BE2C (cell line): ENCODE results near the gene HRC.
"Not testable (repeated sequence)": the region's sequence is repeated elsewhere in the genome, so short reads cannot be mapped to it uniquely, and the experiment has no call there.

ENCODE experiments used
- DNase-seq: peaks from one replicate; pipeline ENCODE4 v3.0.0-alpha.2; 2020
- H3K27me3 ChIP-seq: fragments of 250-450 bp; sonication (Bioruptor Pico); 2 replicates; pipeline ENCODE4 v1.5.1; 2020; ENCODE audit warnings: mild to moderate bottlenecking
- H3K36me3 ChIP-seq: fragments of 250-450 bp; sonication (Bioruptor Pico); 2 replicates; pipeline ENCODE4 v1.5.1; 2020; ENCODE audit warnings: mild to moderate bottlenecking
- H3K4me1 ChIP-seq: fragments of 250-450 bp; sonication (Bioruptor Pico); 2 replicates; pipeline ENCODE4 v1.5.1; 2020
- H3K4me3 ChIP-seq: 2 replicates; pipeline ENCODE4 v1.5.1; 2011; ENCODE audit warnings: low read depth, low read length
- H3K9me3 ChIP-seq: fragments of 250-450 bp; sonication (Bioruptor Pico); 2 replicates; pipeline ENCODE4 v1.5.1; 2020
- CTCF ChIP-seq: IDR thresholded peaks from 2 replicates; pipeline ENCODE4 v1.5.1; 2012; ENCODE audit warnings: mild to moderate bottlenecking, low read depth, low read length

HRC gene

GRCh38 chr19:49149652-49150105 lies 5.5 kb downstream of the HRC start:
- no peaks in the 10 kb centered on the region for H3K27me3 ChIP-seq
- no peaks in the 10 kb centered on the region for H3K36me3 ChIP-seq
- TF ChIP-seq CTCF, result no peak
- peak; percentile 85 for DNase-seq
- no peaks in the 10 kb centered on the region for H3K9me3 ChIP-seq
- peaks cover 9% of the 10 kb centered on the region for H3K4me1 ChIP-seq
- peak overlapping the region; percentile 89 for H3K4me3 ChIP-seq

- TF ChIP-seq CTCF, result no peak
- Histone ChIP-seq H3K4me3 (peak overlapping the region; percentile 89), H3K27me3 (no peaks in the 10 kb centered on the region), H3K36me3 (no peaks in the 10 kb centered on the region; the same call in 1 of the 2 replicates), H3K4me1 (peaks cover 9% of the 10 kb centered on the region), H3K9me3 (no peaks in the 10 kb centered on the region)
- peak; percentile 100 for DNase-seq
These were observed 6.2 kb downstream of the HRC start for GRCh38 chr19:49148784-49149651.

GRCh38 chr19:49148044-49148682 lies 7.0 kb downstream of the HRC start:
- H3K27me3 ChIP-seq, result no peaks in the 10 kb centered on the region
- no peak overlapping the region; the same call in 1 of the 2 replicates for H3K4me3 ChIP-seq
- peaks cover 9% of the 10 kb centered on the region for H3K4me1 ChIP-seq
- H3K9me3 ChIP-seq, result no peaks in the 10 kb centered on the region
- no peak for TF ChIP-seq CTCF
- H3K36me3 ChIP-seq, result no peaks in the 10 kb centered on the region; the same call in 1 of the 2 replicates
- DNase-seq, result no peak

GRCh38 chr19:49146408-49146770 lies 8.8 kb downstream of the HRC start:
- H3K27me3 ChIP-seq, H3K36me3 ChIP-seq, H3K9me3 ChIP-seq, DNase-seq, H3K4me1 ChIP-seq: not testable (repeated sequence)
- H3K4me3 ChIP-seq, result peak overlapping the region; percentile 47

- Histone ChIP-seq H3K9me3 (no peaks in the 10 kb centered on the region), H3K4me1 (peaks cover 4% of the 10 kb centered on the region), H3K27me3 (no peaks in the 10 kb centered on the region), H3K4me3 (peak overlapping the region; percentile 47), H3K36me3 (no peaks in the 10 kb centered on the region; the same call in 1 of the 2 replicates)
- peak; percentile 93 for DNase-seq
- TF ChIP-seq CTCF, result peak; percentile 83
These were observed 9.4 kb downstream of the HRC start for GRCh38 chr19:49145573-49146407.

GRCh38 chr19:49142866-49143335 lies 12.3 kb downstream of the HRC start:
- Histone ChIP-seq H3K36me3 (no peaks in the 10 kb centered on the region; the same call in 1 of the 2 replicates), H3K9me3 (no peaks in the 10 kb centered on the region), H3K4me1 (peaks cover 4% of the 10 kb centered on the region), H3K27me3 (no peaks in the 10 kb centered on the region), H3K4me3 (peak overlapping the region; percentile 66)
- TF ChIP-seq CTCF, result no peak
- DNase-seq, result peak; percentile 97
